GM12891 (cell line): Measurements from ENCODE around the gene CLIP1.

Experiments
- POLR2A ChIP-seq: IDR thresholded peaks from 2 replicates; pipeline ENCODE4 v1.6.1; 2011; ENCODE audit warnings: low read depth, low read length, control low read depth
- POLR2AphosphoS5 ChIP-seq: IDR thresholded peaks from 2 replicates; pipeline ENCODE4 v1.6.1; 2011; ENCODE audit warnings: low read depth, low read length, control low read depth
- POU2F2 ChIP-seq: IDR thresholded peaks from 2 replicates; pipeline ENCODE4 v1.6.1; 2011; ENCODE audit warnings: low read depth, mild to moderate bottlenecking, control low read depth, low read length, moderate library complexity

- TF ChIP-seq POLR2AphosphoS5 (no peak), POU2F2 (no peak), POLR2A (no peak)
Observed at GRCh38 chr12:122406701-122407164, 15.7 kb downstream of the CLIP1 start.
